ENCODE measurements around the gene ATP12A. TPM values are rescaled to one million over a fixed set of nuclear protein-coding genes. Genes with fewer than 3 reads are reported as not detected.

Gene ATP12A
- polyA plus RNA-seq, 3 donors, result not detected

DNA sequence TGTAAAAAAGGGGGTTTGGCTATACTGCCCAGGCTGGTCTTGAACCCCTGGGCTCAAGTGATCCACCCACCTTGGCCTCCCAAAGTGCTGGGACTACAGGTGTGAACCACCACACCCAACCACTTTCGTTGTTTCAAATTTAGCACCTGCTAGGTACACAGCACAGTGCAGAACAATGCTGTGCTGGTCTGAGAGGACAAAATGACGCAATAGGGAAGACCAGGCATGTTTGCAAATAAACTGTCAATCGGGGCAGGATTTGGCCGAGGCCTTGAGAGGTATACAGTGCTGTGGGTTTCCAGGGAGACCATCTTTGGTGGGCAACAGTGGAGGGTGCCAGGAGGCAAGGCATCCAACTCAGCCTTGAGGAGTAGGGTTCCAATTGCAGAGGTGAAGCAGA lies 37.0 kb downstream of the ATP12A start:
- no peaks in the 10 kb centered on the region for H3K27me3 ChIP-seq (ENCODE audit: control insufficient read depth in 2 of 2, insufficient read depth in 2 of 2, low read length in 2 of 2)
- no peaks in the 10 kb centered on the region for H3K9me3 ChIP-seq (replicated peaks in 1 of 2; ENCODE audit: control insufficient read depth in 1 of 2, insufficient read depth in 1 of 2, low read length in 2 of 2)
- no peak overlapping the region for H3K27ac Mint-ChIP-seq
- H2AFZ ChIP-seq (ENCODE audit: insufficient read depth, low read depth, low read length, poor library complexity, severe bottlenecking), result no peak overlapping the region
- no peaks in the 10 kb centered on the region for H3K36me3 ChIP-seq (replicated peaks in 1 of 2; ENCODE audit: control insufficient read depth in 1 of 2, insufficient read depth in 2 of 2, low read length in 2 of 2)
- 56% methylated on average over 3 of the region's 4 CpGs for WGBS (ENCODE audit: insufficient coverage)
- TF ChIP-seq, protein P1, sequence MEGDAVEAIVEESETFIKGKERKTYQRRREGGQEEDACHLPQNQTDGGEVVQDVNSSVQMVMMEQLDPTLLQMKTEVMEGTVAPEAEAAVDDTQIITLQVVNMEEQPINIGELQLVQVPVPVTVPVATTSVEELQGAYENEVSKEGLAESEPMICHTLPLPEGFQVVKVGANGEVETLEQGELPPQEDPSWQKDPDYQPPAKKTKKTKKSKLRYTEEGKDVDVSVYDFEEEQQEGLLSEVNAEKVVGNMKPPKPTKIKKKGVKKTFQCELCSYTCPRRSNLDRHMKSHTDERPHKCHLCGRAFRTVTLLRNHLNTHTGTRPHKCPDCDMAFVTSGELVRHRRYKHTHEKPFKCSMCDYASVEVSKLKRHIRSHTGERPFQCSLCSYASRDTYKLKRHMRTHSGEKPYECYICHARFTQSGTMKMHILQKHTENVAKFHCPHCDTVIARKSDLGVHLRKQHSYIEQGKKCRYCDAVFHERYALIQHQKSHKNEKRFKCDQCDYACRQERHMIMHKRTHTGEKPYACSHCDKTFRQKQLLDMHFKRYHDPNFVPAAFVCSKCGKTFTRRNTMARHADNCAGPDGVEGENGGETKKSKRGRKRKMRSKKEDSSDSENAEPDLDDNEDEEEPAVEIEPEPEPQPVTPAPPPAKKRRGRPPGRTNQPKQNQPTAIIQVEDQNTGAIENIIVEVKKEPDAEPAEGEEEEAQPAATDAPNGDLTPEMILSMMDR (IDR thresholded peaks at IDR 0.05), result no peak
- H4K20me1 ChIP-seq (ENCODE audit: insufficient read depth, low read length), result no peaks in the 10 kb centered on the region
- intact Hi-C loops (cut with micrococcal nuclease), result no loop called here
- peaks cover 0 to 8% (median 4%) of the 10 kb centered on the region in 3 donors for H3K27me3 Mint-ChIP-seq (ENCODE audit: low read depth in 3 of 3)
- H3K4me3 Mint-ChIP-seq, result no peak overlapping the region
- H3K4me2 ChIP-seq (replicated peaks; ENCODE audit: extremely low read depth, low read length, poor library complexity, severe bottlenecking), result no peak overlapping the region
- no peak for DNase-seq
- H3K4me1 Mint-ChIP-seq, result peaks cover 6% of the 10 kb centered on the region
- H3K9me3 Mint-ChIP-seq, result peaks cover 0 to 1% (median 0%) of the 10 kb centered on the region in 7 donors
- H3K27ac ChIP-seq (ENCODE audit: low read depth in 1 of 2, low read length in 2 of 2), result no peak overlapping the region
- no peak overlapping the region for H3K4me3 ChIP-seq (replicated peaks in 1 of 3; ENCODE audit: low read depth in 2 of 3, low read length in 3 of 3)
- H3K36me3 Mint-ChIP-seq, result no peaks in the 10 kb centered on the region
- no peaks in the 10 kb centered on the region for H3K79me2 ChIP-seq (ENCODE audit: insufficient read depth, low read length)
- H3K9ac ChIP-seq (ENCODE audit: insufficient read depth, low read length, poor library complexity, severe bottlenecking), result no peak overlapping the region
- H3K4me1 ChIP-seq (ENCODE audit: control insufficient read depth in 1 of 2, insufficient read depth in 2 of 2, low read length in 2 of 2), result no peaks in the 10 kb centered on the region

- TF ChIP-seq, protein P1 (IDR thresholded peaks at IDR 0.05), result no peak
- no peak overlapping the region for H2AFZ ChIP-seq (ENCODE audit: insufficient read depth, low read depth, low read length, poor library complexity, severe bottlenecking)
- H4K20me1 ChIP-seq (ENCODE audit: insufficient read depth, low read length), result no peaks in the 10 kb centered on the region
- H3K9me3 Mint-ChIP-seq, result peaks cover 0 to 1% (median 0%) of the 10 kb centered on the region in 7 donors
- DNase-seq, result no peak
- 97% methylated on average over 40 of the region's 40 CpGs for WGBS (ENCODE audit: insufficient coverage)
- no peaks in the 10 kb centered on the region for H3K36me3 Mint-ChIP-seq
- H3K4me2 ChIP-seq (replicated peaks; ENCODE audit: extremely low read depth, low read length, poor library complexity, severe bottlenecking), result no peak overlapping the region
- H3K27ac ChIP-seq (ENCODE audit: low read depth in 1 of 2, low read length in 2 of 2), result no peak overlapping the region
- no peaks in the 10 kb centered on the region for H3K27me3 ChIP-seq (ENCODE audit: control insufficient read depth in 2 of 2, insufficient read depth in 2 of 2, low read length in 2 of 2)
- H3K36me3 ChIP-seq (replicated peaks in 1 of 2; ENCODE audit: control insufficient read depth in 1 of 2, insufficient read depth in 2 of 2, low read length in 2 of 2), result no peaks in the 10 kb centered on the region
- H3K27me3 Mint-ChIP-seq (ENCODE audit: low read depth in 3 of 3), result peaks cover 0 to 8% (median 4%) of the 10 kb centered on the region in 3 donors
- H3K4me1 Mint-ChIP-seq, result peaks cover 6% of the 10 kb centered on the region
- no peaks in the 10 kb centered on the region for H3K9me3 ChIP-seq (replicated peaks in 1 of 2; ENCODE audit: control insufficient read depth in 1 of 2, insufficient read depth in 1 of 2, low read length in 2 of 2)
- no peaks in the 10 kb centered on the region for H3K79me2 ChIP-seq (ENCODE audit: insufficient read depth, low read length)
- H3K27ac Mint-ChIP-seq, result no peak overlapping the region
- no peaks in the 10 kb centered on the region for H3K4me1 ChIP-seq (ENCODE audit: control insufficient read depth in 1 of 2, insufficient read depth in 2 of 2, low read length in 2 of 2)
- intact Hi-C loops (cut with micrococcal nuclease), result no loop called here
- no peak overlapping the region for H3K4me3 ChIP-seq (replicated peaks in 1 of 3; ENCODE audit: low read depth in 2 of 3, low read length in 3 of 3)
- no peak overlapping the region for H3K9ac ChIP-seq (ENCODE audit: insufficient read depth, low read length, poor library complexity, severe bottlenecking)
- H3K4me3 Mint-ChIP-seq, result no peak overlapping the region
These were observed 38.2 kb downstream of the ATP12A start for GRCh38 chr13:24718192-24718965.

Data from CD14-positive monocyte (primary cell).